Heart right ventricle (tissue), 16 donors: Measurements from ENCODE around the gene MRE11. TPM values are rescaled to one million over a fixed set of nuclear protein-coding genes. Genes with fewer than 3 reads are reported as not detected.

Experiments used
- ATAC-seq, 8 donors: fragments of 200-7000 bp; cut with Tn5 transposase; one replicate each; pipeline ENCODE4 v1.9.1; 2020; ENCODE audit warnings: mild to moderate bottlenecking in 8 of 8, moderate library complexity in 8 of 8, moderate number of reproducible peaks in 1 of 8
- DNase-seq, 2 donors: peaks; one replicate each; pipeline ENCODE4 v3.0.0-alpha.2; 2020
- H3K27ac ChIP-seq, 10 donors: fragments of 200-600 bp; sonication (generic) in 2 of 10; one replicate each; pipeline versions ENCODE4 v1.5.0 to v1.8.0; 2020 to 2022; ENCODE audit warnings: mild to moderate bottlenecking in 3 of 10
- H3K27me3 ChIP-seq, 7 donors: fragments of 200-600 bp; one replicate each; pipeline ENCODE4 v1.8.0; 2021 to 2022; ENCODE audit warnings: mild to moderate bottlenecking in 2 of 7
- H3K36me3 ChIP-seq, 9 donors: fragments of 200-600 bp; sonication (generic) in 1 of 9; one replicate each; pipeline versions ENCODE4 v1.5.0 to v1.8.0; 2020 to 2022; ENCODE audit warnings: mild to moderate bottlenecking in 2 of 9
- H3K4me1 ChIP-seq, 9 donors: fragments of 200-600 bp; sonication (generic) in 1 of 9; one replicate each; pipeline versions ENCODE4 v1.5.0 to v1.8.0; 2020 to 2022; ENCODE audit warnings: mild to moderate bottlenecking in 4 of 9
- H3K4me3 ChIP-seq, 10 donors: fragments of 200-600 bp; sonication (generic) in 2 of 10; one replicate each; pipeline versions ENCODE4 v1.5.0 to v1.8.0; 2020 to 2022; ENCODE audit warnings: mild to moderate bottlenecking in 7 of 10, moderate library complexity in 2 of 10
- H3K9me3 ChIP-seq, 11 donors: fragments of 200-600 bp in 10 of 11; sonication (generic) in 2 of 11; one replicate each; pipeline versions ENCODE4 v1.5.0 to v1.8.0; 2013 to 2022; ENCODE audit warnings: mild to moderate bottlenecking in 2 of 11, control low read depth in 1 of 11, moderate library complexity in 1 of 11
- CTCF ChIP-seq, 9 donors: fragments of 200-600 bp; sonication (generic) in 2 of 9; IDR thresholded peaks; one replicate each; pipeline versions ENCODE4 v1.5.0 to v1.8.0; 2021 to 2022; ENCODE audit warnings: antibody characterized with exemption in 9 of 9, mild to moderate bottlenecking in 5 of 9, moderate library complexity in 1 of 9
- WGBS, 2 donors: extraction: QIAGEN DNeasy Blood & Tissue Kit; methylation state at CpG; one replicate each; pipeline ENCODE4 v1.1.7; 2013; ENCODE audit warnings: inconsistent platforms in 1 of 2; 5-methylcytosine and 5-hydroxymethylcytosine counted together
- intact Hi-C, 10 donors: fragments of 100-400 bp; cut with DNase I; formaldehyde crosslinking; loops; one replicate each; pipeline versions ENCODE4 v1.11.1 to v1.14.2; 2022
- long read RNA-seq, 3 donors: library from polyadenylated mRNA; unstranded; transcript quantifications; one replicate each; pipeline ENCODE4 v2.0.0, GENCODE V29; 2020 to 2021
- polyA plus RNA-seq, 2 donors: library from polyadenylated mRNA; stranded (reverse); fragments of 200-250 nt; gene quantifications; one replicate each; pipeline ENCODE4 v1.2.3, GENCODE V29; 2013
- total RNA-seq, 10 donors: library from RNA; stranded (reverse); fragmentation: NEBNext Ultra II Directional in 3 of 10; extraction: Animal tissue kit (Norgen Biotek cat#: 25700) in 3 of 10; gene quantifications; one replicate each; pipeline versions ENCODE4 v1.2.1 to v1.2.4, GENCODE V29; 2021 to 2023
- donor health status: Arrhythmogenic right ventricular cardiomyopathy.
- donor health status: ischemic (EF 13 %, LVEDD 7.1; RV severe dilation, severe dysfunction).
- donor health status: healthy with polysubstance abuse.
- donor health status: DM: no; HTN: yes; CAD: no.
- donor health status: DM: no; HTN: no; CAD: no.
- donor health status: ischemic (EF 25% LVEDD 6.9; RV normal size, moderate dysfunction).
- donor health status: ischemic (EF 25% LVEDD 5.7; RV mildly dilated, moderate dysfunction).
- donor health status: healthy.
- donor health status: DM: yes; HTN: yes; CAD: no.
- donor health status: Ischemic cardiomyopathy.
- donor health status: ischemic (EF 35%, LVEDD 5.7; RV mildly dilated, moderate dysfunction).
- donor health status: nonischemic (EF 11% LVEDD 7.7; RV severe dilation, severe dysfunction).
- donor health status: DM: yes; HTN: yes; CAD: no.
- donor health status: PGD.
- donor health status: ischemic (EF 29% LVEDD 5.4; RV normal size, mild dysfunction).
- donor health status: nonischemic (EF 23%, LVEDD 6.1; RV moderate dilation, normal function).

MRE11 gene
- 10 to 100 TPM in 1 of 10 donors, 1 to 10 TPM in 9; 6.4 to 11.2 (median 8.2) TPM for total RNA-seq
- 1 to 10 TPM; 3.3 to 3.9 TPM for polyA plus RNA-seq
- long read RNA-seq, donor 1, full-length matches to known transcripts: 10 of 17 reads
- long read RNA-seq, donor 1, partial matches to known transcripts: 1 of 17 reads
- long read RNA-seq, donor 1, other reads (novel, unspliced or antisense): 6 of 17 reads
- long read RNA-seq, donor 2, full-length matches to known transcripts: 3 of 7 reads
- long read RNA-seq, donor 2, partial matches to known transcripts: 1 of 7 reads
- long read RNA-seq, donor 2, other reads (novel, unspliced or antisense): 3 of 7 reads
- long read RNA-seq, donor 3, full-length matches to known transcripts: 2 of 21 reads
- long read RNA-seq, donor 3, partial matches to known transcripts: 4 of 21 reads
- long read RNA-seq, donor 3, other reads (novel, unspliced or antisense): 15 of 21 reads

- no peak for TF ChIP-seq CTCF (IDR thresholded peaks at IDR 0.05)
- peaks cover 0 to 48% (median 16%) of the 10 kb centered on the region in 9 donors for H3K36me3 ChIP-seq
- intact Hi-C loops: loop anchor here in 1 of 10 donors (10.0 kb wide), 1 partner anchor 599 kb away; no protein-coding TSS in a partner anchor
- no peaks in the 10 kb centered on the region for H3K9me3 ChIP-seq
- peak within 1 kb of the TSS; percentile 15 to 92 (median 74) for H3K27ac ChIP-seq
- ATAC-seq: peak; percentile 100
- DNase-seq: peak; percentile 94 to 96
- peak within 1 kb of the TSS; percentile 55 to 95 (median 88) for H3K4me3 ChIP-seq
- H3K4me1 ChIP-seq: peaks cover 0 to 33% (median 21%) of the 10 kb centered on the region in 9 donors
- no peaks in the 10 kb centered on the region for H3K27me3 ChIP-seq
- 0% methylated on average over 55 of the region's 55 CpGs for WGBS, 2 donors
These were observed at the start of gene MRE11, which contains the start of gene ANKRD49 for GRCh38 chr11:94493281-94494125. Gene MRE11, minus strand, starts transcription at chr11:94493844. Its CDS starts 1,043 bp downstream, at chr11:94492801. Gene ANKRD49, plus strand, starts transcription at chr11:94493984. Its CDS starts 2,710 bp downstream, at chr11:94496694.

GRCh38 chr11:94539420-94539819, 45.8 kb upstream of the MRE11 start:
- Histone ChIP-seq H3K4me1 (peaks cover 0 to 31% (median 6%) of the 10 kb centered on the region in 9 donors), H3K36me3 (no peaks in the 10 kb centered on the region), H3K27ac (no peak overlapping the region), H3K27me3 (no peaks in the 10 kb centered on the region), H3K4me3 (no peak overlapping the region), H3K9me3 (no peaks in the 10 kb centered on the region)
- no peak for DNase-seq
- WGBS, 2 donors: 76 to 89% methylated on average over 1 of the region's 1 CpG
- intact Hi-C loops: no loop called here
- TF ChIP-seq CTCF (IDR thresholded peaks at IDR 0.05): no peak
- ATAC-seq: no peak

- H3K4me1 ChIP-seq: peaks cover 0 to 35% (median 3%) of the 10 kb centered on the region in 9 donors
- no peak overlapping the region for H3K27ac ChIP-seq
- no peak for DNase-seq
- H3K9me3 ChIP-seq: no peaks in the 10 kb centered on the region
- WGBS, 2 donors: 59% methylated on average over 3 of the region's 3 CpGs
- no peak for TF ChIP-seq CTCF (IDR thresholded peaks at IDR 0.05)
- no peaks in the 10 kb centered on the region for H3K27me3 ChIP-seq
- no peak for ATAC-seq
- intact Hi-C loops: no loop called here
- H3K36me3 ChIP-seq: no peaks in the 10 kb centered on the region
- H3K4me3 ChIP-seq: no peak overlapping the region
These were observed 43.5 kb upstream of the MRE11 start for GRCh38 chr11:94537031-94537600.

- no peaks in the 10 kb centered on the region for H3K9me3 ChIP-seq
- H3K27ac ChIP-seq: no peak overlapping the region
- no peaks in the 10 kb centered on the region for H3K27me3 ChIP-seq
- intact Hi-C loops: no loop called here
- peaks cover 0 to 35% (median 3%) of the 10 kb centered on the region in 9 donors for H3K4me1 ChIP-seq
- no peaks in the 10 kb centered on the region for H3K36me3 ChIP-seq
- no peak overlapping the region for H3K4me3 ChIP-seq
- ATAC-seq: peak in 1 of 8 donors; percentile 39
- no peak for TF ChIP-seq CTCF (IDR thresholded peaks at IDR 0.05)
- DNase-seq: no peak
These were observed 42.7 kb upstream of the MRE11 start for GRCh38 chr11:94536386-94536785.
